HG03432 (cell line): ENCODE results near the gene EDARADD.
"Not testable (repeated sequence)": the region's sequence is repeated elsewhere in the genome, so short reads cannot be mapped to it uniquely, and the experiment has no call there.

Experiments
- ATAC-seq: cut with Tn5 transposase; IDR thresholded peaks from one replicate; pipeline ENCODE4 v1.9.1; 2021; ENCODE audit warnings: mild to moderate bottlenecking, moderate library complexity; ENCODE audit not compliant: unreplicated experiment

EDARADD gene

DNA sequence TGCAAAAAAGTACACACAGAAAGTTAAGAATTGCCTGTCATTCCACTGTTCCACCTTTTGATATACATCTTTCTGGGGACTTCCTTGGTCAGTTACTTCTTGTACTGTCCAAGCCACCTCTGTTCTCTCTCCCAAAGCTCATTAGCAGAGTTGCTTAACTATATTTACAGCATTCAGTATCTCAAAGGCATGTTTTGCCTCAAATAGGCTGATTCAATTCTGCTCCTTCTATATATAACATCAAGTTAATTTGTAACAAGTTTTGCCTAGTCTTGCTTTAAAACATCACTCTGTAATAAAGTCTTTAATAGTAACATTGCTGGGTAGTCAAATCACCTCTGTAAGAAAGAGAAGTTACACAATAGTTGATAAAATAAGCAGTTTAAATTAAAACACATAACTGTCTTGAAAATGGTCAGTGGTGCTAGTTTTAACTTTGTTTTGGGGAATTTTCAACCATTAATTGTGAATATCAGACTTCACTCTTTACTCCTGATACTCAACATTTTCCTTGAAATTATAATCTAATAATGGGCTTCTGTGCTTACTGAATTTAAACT is 35.7 kb downstream of the EDARADD start:
- peak; percentile 57 for ATAC-seq

DNA sequence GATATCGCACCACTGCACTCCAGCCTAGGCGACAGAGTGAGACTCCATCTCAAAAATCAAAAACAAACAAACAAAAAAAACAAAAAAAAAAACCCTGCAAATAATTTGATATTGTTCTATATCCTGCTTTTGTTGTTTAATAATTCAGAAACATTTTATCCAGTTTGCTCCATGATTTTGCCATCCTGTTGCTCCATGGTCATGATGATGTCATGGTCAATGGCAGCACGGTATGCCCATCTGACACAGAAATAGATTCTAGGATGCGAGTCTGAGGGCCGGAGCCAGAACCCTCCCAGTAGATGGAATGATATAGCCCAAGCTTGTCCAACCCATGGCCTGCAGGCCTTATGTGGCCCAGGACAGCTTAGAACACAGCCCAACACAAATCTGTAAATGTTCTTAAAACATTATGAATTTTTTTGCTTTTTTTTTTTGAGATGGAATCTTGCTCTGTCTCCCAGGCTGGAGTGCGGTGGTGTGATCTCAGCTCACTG is 39.8 kb downstream of the EDARADD start:
- ATAC-seq: no peak

DNA sequence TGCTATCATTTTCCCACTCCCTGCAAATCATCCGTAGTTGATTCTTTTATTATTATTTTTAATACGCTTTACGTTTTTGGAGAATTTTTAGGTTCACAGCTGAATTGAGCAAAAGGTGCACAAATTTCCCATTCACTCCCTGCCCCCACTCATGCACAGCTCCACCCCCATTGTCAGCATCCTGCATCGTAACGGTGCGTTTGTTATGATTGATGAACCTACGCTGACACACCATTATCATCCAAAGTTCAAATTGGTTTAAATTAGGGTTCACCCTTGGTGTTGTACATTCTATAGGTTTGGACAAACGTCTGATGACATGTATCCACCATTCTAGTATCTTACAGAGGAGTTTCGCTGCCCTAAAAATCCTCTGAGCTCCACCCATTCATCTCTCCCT is 44.5 kb downstream of the EDARADD start:
- no peak for ATAC-seq

DNA sequence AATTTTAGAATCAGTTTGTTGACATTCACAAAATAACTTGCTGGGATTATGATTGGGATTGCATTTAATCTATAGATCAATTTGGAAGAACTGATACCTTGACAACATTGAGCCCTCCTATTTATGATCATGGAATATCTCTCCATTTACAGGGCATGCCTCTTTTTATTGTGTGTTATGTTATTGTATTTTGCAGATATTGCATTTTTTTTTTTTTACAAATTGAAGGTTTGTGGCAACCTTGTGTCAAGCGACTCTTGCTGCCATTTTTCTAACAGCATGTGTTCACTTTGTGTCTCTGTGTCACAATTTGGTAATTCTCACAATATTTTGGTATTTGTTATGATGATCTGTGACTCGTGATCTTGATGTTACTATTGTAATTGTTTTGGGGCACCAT is 46.3 kb downstream of the EDARADD start:
- ATAC-seq: no peak

DNA sequence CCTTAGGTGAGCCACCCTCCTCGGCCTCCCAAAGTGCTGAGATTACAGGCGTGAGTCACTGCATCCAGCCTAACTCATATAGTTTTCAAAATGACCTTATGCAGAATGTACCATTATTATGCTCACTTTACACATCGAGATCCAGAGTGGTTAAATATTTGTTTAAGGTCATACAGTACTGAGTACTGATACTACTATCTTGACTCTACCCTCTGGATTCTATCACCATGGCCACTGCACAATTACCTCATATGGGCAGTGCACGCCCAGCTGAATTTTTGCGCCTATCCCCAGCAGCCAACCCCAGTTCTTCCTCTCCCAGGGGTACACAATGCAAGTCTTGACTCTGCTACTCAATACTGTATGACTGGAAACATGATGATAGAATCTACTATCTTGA is 56.7 kb downstream of the EDARADD start:
- ATAC-seq: no peak

DNA sequence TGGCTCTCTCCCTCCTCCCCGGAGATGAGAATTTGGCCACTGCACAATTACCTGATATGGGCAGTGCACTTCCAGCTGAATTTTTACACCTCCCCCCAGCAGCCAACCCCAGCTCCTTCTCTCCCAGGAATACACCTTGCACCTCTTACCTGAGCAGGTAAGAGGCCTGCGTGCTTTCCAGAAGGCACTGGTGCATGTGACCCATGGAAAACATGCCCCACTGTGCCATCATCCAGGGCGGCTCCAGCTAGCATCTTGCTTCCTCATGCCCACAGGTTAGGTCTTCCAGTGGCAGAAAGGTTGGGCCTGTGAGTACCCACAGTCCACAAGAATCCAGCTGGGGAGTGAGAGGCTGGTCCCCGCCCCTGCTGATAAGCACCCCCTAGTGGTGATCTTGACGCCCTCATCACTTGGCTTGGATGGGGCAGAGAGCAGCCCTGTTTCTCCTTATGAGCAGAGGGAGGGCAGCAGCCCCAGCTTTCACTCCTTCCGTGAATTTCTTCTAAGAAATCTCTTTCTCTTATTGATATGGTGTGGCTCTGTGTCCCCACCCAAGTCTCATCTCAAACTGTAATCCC is 57.8 kb downstream of the EDARADD start:
- no peak for ATAC-seq

DNA sequence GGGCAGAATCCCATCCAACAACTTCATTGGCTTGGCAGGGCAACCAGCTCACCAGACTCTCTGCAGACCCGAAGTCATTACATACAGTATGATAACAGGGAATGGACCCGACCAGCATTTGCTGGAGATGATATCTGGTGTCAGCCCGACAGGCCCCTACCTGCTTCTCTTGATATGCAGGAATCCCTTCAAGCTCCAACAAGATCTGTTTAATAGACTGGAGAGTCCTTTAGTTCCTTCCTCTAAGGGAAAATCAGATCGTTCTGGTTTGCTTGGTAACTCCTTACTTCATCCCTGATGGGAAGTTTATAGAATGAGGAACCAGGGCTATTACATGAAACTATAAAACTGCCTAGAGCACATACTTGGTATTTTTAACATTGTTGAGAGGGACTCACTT is 61.2 kb downstream of the EDARADD start:
- no peak for ATAC-seq

DNA sequence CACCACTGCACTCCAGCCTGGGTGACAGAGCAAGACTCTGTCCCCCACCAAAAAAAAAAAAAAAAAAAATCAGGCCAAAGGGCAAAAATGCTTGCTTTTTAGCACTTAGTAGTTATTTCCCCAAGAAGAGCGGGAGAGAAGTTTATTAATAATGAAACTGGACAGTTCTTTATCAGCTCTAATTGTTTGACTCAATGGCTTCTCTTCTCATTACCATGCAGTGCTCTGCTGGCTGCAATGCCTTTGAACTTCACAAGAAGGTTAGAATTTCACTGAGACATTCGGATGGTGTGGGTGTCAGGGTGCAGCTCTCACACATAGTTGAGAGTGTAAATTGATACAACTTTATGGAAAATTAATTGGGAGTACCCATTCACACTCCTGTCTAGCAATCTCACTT is 63.7 kb downstream of the EDARADD start:
- peak; percentile 89 for ATAC-seq

DNA sequence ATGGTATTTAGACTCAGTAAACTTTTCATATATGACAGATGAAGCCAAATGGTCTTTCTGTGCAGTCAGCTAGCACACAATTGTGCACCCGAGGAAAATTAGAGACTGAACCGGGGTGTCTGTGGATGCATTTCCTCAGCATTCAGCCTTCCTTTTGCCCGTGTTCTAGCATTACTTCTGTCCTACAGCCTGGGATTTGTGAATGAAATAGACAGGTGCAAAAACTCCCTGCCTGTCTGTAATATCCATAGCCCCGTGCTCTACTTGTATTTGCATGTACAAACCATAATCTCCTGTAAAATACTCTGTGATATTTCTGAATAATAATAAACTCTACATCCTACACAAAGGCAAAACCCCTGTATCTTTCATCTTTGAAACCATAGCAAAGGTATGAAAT is 64.9 kb downstream of the EDARADD start:
- ATAC-seq: no peak

DNA sequence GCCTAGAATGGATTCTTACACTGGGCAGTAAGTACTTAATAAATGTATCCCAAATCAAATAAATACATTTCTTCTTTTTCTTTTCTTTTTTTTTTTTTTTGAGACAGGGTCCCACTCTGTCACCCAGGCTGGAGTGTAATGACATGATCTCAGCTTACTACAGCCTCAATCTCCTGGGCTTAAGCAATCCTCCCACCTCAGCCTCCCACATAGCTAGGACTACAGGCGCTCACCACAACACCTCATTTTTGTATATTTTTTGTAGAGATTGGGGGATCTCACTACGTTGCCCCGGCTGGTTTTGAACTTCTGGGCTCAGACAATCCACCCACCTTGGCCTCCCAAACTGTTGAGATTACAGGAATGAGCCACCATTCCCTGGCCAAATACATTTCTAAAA is 66.0 kb downstream of the EDARADD start:
- no peak for ATAC-seq

DNA sequence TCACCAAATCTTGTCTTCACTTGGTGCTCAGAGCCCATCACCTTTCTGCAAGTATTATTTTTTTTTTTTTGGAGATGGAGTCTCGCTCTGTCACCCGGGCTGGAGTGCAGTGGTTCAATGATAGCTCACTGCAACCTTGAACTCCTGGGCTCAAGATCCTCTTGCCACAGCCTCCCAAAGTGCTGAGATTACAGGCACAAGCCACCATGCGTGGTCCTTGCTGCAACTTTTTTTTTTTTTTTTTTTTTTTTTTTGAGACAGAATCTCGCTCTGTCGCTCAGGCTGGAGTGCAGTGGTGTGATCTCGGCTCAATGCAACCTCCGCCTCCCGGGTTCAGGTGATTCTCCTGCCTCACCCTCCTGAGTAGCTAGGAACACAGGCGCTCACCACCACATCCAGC is 70.1 kb downstream of the EDARADD start:
- ATAC-seq: not testable (repeated sequence)

DNA sequence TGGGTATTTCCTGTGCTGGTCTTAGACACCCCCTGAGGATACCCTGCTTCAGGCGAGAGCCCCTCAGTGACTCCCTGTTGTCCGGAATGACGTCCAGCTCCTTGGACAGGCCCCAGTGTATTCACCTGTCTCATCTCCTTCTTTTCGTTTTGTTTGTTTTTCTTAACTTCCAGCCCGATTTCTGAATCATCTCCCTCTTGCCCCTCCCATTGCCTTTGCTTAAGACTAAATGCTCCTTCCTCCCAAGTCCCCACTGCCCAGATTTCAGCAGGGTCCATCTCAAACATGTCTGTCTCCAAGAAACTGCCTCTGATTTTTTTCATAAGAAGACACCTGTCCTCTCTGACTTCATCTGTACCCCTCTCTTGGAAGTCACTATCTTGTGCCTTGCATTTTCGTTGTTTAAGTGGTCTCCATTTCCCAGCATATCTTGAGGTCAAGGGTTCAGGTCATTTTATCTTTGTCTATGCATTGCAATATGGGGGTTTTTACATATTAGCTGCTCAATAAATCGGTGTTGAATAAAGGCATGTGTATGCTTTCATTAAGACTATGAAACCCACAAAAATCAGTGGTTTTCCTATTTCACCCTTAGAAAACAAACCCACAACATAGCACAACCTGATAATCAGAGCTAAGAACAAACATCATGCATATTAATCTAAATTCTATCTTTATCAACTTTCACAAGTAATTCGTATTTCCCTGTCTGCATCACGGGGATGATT is 71.3 kb downstream of the EDARADD start:
- ATAC-seq: peak; percentile 46

DNA sequence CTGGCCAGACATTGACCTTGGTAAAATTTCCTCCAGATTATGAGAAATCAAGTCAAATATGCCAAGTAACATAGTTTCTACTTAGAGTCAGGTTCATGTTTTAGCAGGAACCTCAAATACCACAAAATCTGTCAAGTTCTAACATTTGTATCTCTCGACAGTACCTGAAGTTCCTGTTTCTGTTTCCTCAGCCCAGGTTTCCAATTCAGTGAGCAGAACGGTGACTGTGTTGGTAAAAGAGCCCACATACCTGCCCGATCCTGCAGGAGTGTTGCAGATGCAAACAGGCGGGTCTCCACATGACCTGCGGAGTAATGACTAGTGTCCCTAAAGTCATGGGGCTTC is 71.8 kb downstream of the EDARADD start:
- ATAC-seq: peak; percentile 93

DNA sequence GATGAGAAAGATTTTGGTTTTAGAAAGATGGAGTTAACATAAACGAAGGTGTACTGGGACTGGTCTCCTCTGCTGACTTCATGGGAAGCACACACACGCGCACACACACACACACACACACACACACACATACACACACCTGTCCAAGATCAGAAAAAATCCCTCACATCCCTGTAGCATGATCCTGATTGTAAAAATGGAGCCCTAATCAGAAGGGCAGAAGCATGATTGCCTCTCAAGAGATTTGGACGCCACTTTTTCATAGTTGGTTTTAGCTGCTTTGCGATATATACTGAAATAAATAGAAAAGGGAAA is 73.2 kb downstream of the EDARADD start:
- no peak for ATAC-seq

DNA sequence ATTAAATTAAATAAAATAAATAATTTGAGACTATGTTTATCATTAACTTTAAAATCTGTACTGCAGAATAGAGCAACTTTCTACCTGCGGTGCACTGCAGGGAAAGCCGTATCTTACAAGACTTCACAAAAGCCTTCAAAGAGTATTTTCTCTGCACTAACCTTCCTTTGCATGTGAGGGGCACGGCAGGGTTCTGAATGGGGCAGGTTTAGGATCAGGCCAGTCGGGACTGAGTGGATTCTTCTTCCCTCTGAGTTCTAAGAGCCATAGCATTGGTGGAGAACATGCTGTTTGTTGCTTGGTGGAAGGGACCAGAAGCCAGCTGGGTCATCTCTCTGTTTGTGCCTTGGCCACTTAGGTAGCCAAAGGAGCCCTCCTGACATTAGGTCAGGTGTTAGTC is 74.5 kb downstream of the EDARADD start:
- no peak for ATAC-seq

DNA sequence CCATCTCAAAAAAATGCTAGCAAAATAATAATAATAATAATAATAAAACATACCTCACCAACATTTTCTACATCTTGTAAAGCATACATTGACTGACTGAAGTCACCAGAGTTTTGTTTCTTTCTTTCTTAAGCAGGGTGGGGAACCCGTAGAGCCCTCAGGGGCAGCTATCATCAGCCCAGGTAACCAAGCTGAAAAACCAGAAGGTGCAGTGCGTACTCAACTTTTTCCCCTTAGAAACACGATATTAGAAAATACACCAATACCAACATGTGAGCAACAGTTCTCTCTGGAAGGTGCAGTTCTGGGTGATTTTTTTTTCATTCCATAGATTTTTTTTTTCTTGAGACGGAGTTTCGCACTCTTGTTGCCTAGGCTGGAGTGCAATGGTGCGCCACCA is 75.4 kb downstream of the EDARADD start:
- no peak for ATAC-seq

DNA sequence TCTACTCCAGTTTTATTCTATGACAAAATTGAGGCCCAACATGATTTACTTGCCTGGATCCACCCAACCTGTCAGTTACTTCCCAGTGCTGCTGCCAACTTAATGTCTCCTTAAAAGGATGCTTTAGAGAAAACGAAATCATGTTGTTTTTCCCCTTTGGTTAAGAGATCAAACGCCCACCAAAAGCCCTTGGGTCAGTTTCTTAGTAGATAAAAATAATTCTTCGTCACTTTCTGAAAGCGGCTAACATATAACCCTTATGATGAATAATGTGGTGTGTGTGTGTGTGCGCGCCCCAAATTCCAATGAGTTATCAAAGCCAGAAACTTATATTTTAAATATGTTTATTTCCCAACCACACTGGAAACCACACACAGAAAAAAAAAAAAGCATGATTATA is 77.0 kb downstream of the EDARADD start:
- no peak for ATAC-seq

DNA sequence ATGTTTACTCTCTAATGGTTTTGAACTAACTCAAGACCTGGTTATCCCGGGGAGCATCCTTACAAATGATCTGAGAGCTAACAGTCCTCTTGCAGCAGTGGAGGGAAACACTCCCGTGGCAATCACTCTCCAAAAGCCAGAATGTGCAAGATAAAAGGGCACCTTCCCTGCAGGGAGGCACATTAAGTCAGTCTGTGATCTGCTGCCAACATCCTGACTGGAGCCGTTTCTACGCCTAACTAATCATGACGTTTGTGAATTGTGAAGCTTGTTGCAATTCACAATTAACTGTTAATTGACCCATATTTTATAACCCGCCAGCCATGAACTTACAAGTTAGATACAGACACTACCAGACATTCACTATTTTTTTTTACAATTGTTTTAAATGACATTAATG is 77.6 kb downstream of the EDARADD start:
- ATAC-seq: no peak

DNA sequence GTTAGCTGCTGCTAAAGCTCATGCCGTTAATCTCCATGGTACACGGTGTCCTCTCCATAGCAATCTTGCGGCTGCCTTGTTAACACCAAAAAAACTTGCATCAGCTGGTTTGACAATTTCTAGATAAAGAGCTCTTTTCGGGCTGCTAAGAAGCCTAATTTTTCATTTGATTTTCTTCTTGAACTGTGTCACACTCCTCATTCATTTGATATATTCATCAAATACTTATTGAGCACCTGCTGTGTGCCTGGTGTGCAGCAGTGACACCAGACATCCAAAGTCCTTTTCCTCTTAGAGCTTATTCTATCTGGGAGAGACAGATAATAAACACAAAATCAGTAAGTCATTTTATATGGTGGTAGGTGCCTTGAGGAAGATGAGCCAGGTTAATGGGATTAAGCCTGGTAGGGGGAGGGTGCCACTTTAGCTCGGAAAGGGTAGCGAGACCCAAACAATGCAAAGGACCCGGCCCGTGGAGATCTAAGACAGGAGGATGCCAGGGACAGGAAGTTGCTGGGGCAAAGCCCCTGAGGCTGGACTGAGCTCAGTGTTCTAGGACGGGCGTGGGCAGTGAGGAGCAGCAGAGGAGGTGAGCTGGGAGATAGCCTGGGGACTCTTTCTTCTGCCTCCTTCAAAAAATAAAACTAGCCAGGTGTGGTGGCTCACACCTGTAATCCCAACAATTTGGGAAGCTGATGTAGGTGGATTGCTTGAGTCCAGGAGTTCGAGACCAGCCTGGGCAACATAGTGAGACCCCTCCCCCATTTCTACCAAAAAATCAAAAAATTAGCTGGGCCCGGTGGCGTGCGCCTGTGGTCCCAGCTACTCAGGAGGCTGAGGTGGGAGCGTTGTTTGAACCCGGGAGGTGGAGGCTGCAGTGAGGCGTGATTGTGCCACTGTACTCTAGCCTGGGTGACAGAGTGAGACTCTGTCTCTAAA is 79.0 kb downstream of the EDARADD start:
- ATAC-seq: no peak

DNA sequence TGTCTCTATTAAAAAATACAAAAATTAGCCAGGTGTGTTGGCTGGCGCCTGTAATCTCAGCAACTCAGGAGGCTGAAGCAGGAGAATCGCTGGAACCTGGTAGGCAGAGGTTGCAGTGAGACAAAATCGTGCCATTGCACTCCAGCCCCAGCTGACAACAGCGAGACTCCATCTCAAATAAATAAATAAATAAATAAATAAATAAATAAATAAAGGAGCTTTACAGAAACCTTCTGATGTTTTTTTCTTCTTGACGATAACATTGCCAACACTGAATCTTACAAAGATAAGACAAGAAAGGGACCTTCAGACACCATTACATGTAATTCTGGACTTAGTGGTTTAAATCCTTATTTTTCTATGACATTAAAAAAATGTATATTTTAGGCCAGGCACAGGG is 81.9 kb downstream of the EDARADD start:
- ATAC-seq: no peak

DNA sequence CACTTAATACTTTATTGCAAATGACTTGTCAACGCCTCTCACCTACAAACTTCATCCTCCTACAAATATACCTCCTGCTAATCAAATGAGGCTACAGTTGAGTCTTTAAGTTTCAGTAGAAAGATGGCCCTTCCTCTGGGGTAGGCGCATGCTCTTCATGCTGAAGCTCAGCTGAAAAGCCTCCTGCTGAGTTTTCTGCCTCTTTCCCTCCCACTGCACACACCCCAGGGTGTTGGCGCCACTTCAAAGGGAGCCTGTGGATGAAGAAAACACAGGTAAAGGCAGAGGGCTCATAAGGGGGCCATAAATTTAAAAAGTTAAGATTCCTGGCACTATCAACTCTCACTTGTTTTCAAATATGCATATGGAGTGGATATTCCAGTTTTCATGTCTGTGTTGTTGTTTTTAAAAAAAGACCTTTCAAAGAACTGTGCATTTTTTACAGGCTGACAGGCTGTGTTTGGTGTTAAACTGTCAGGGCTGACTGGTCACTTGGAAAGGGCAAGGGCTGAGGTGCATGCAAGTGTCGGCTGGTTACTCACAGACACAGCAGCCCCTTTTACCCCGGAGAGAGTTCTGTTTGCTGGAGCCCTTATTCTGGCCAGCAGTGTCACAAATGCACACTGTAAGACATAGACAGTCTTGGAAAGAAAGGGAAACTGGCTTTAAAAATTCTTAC is 86.8 kb downstream of the EDARADD start:
- ATAC-seq: no peak
